ENCODE measurements around the gene XIST. TPM values are rescaled to one million over a fixed set of nuclear protein-coding genes. Genes with fewer than 3 reads are reported as not detected.
"Not testable (repeated sequence)": the region's sequence is repeated elsewhere in the genome, so short reads cannot be mapped to it uniquely, and the experiment has no call there.

Gene XIST
- total and polyA plus RNA-seq, 4 donors, result 0.93 to 225 (median 65.0) TPM; not detected in 1

GRCh38 chrX:73812256-73812655, 40.3 kb downstream of the XIST start:
- Histone ChIP-seq H3K4me3 (ENCODE audit: low read depth in 1 of 3, low read length in 3 of 3) (no peak overlapping the region), H3K27ac (ENCODE audit: low read depth in 1 of 2, low read length in 2 of 2) (no peak overlapping the region), H3K9ac (ENCODE audit: low read depth in 1 of 2, low read length in 2 of 2) (no peak overlapping the region), H3K9me3 (ENCODE audit: control insufficient read depth in 4 of 4, low read length in 3 of 4) (no peaks in the 10 kb centered on the region), H3K27me3 (ENCODE audit: control insufficient read depth in 4 of 4, insufficient read depth in 4 of 4, low read length in 3 of 4) (no peaks in the 10 kb centered on the region), H3K36me3 (ENCODE audit: control insufficient read depth in 4 of 4, insufficient read depth in 3 of 4, low read depth in 1 of 4, low read length in 3 of 4) (no peaks in the 10 kb centered on the region), H3K4me1 (ENCODE audit: control insufficient read depth in 4 of 4, insufficient read depth in 4 of 4, low read length in 3 of 4) (no peaks in the 10 kb centered on the region)
- no peak for TF ChIP-seq FOXA1 (IDR thresholded peaks at IDR 0.05)
- DNase-seq (ENCODE audit: low spot score), result no peak

DNA sequence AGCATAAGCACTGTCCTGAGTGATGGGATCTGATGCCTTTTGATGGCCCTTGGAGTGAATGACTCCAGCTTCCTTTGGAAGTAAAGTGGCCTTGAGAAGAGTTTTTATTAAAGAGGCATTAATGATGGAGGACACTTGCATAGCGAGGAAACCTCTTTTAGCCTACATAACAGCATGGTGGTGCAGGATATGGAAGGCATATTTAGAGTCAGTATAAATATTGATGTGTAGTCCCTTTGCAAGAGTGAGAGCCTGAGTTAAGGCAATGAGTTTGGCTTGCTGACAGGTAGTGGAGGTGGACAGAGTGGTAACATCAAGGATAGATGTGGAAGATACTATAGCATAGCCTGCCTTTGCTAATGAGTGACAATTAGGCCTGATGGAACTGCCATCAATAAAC, 48.4 kb downstream of the XIST start:
- WGBS, result 84% methylated on average over 1 of the region's 1 CpG
- not testable (repeated sequence) for H3K27ac ChIP-seq (ENCODE audit: low read depth in 1 of 2, low read length in 2 of 2); H3K9me3 ChIP-seq (ENCODE audit: control insufficient read depth in 4 of 4, low read length in 3 of 4); H3K9ac ChIP-seq (ENCODE audit: low read depth in 1 of 2, low read length in 2 of 2); H3K4me3 ChIP-seq (ENCODE audit: low read depth in 1 of 3, low read length in 3 of 3); H3K4me1 ChIP-seq (ENCODE audit: control insufficient read depth in 4 of 4, insufficient read depth in 4 of 4, low read length in 3 of 4); H3K36me3 ChIP-seq (ENCODE audit: control insufficient read depth in 4 of 4, insufficient read depth in 3 of 4, low read depth in 1 of 4, low read length in 3 of 4); H3K27me3 ChIP-seq (ENCODE audit: control insufficient read depth in 4 of 4, insufficient read depth in 4 of 4, low read length in 3 of 4); DNase-seq (ENCODE audit: low spot score)

- H3K36me3 ChIP-seq (ENCODE audit: control insufficient read depth in 4 of 4, insufficient read depth in 3 of 4, low read depth in 1 of 4, low read length in 3 of 4), result no peaks in the 10 kb centered on the region
- H3K4me3 ChIP-seq (ENCODE audit: low read depth in 1 of 3, low read length in 3 of 3), result no peak overlapping the region
- DNase-seq (ENCODE audit: low spot score), result no peak
- no peak overlapping the region for H3K27ac ChIP-seq (ENCODE audit: low read depth in 1 of 2, low read length in 2 of 2)
- H3K4me1 ChIP-seq (ENCODE audit: control insufficient read depth in 4 of 4, insufficient read depth in 4 of 4, low read length in 3 of 4), result no peaks in the 10 kb centered on the region
- no peak overlapping the region for H3K9ac ChIP-seq (ENCODE audit: low read depth in 1 of 2, low read length in 2 of 2)
- TF ChIP-seq, protein P1, sequence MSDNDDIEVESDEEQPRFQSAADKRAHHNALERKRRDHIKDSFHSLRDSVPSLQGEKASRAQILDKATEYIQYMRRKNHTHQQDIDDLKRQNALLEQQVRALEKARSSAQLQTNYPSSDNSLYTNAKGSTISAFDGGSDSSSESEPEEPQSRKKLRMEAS (IDR thresholded peaks at IDR 0.05), result no peak
- TF ChIP-seq GABPA (IDR thresholded peaks at IDR 0.05 in 1 of 2, conservative IDR thresholded peaks at IDR 0.05 in 1 of 2) (no peak), HNF4G (IDR thresholded peaks at IDR 0.05) (no peak), NR2F2 (IDR thresholded peaks at IDR 0.05) (no peak), EGR1 (IDR thresholded peaks at IDR 0.05; ENCODE audit: low read depth in 2 of 2) (no peak), RAD21 (IDR thresholded peaks at IDR 0.05) (no peak), JUND (IDR thresholded peaks at IDR 0.05) (no peak), FOXA1 (IDR thresholded peaks at IDR 0.05) (no peak), REST (IDR thresholded peaks at IDR 0.05) (no peak), HNF4A (conservative IDR thresholded peaks at IDR 0.05) (no peak), FOXA2 (IDR thresholded peaks at IDR 0.05) (no peak), TAF1 (conservative IDR thresholded peaks at IDR 0.05) (no peak), SP1 (IDR thresholded peaks at IDR 0.05) (no peak), YY1 (IDR thresholded peaks at IDR 0.05) (no peak), RXRA (IDR thresholded peaks at IDR 0.05) (no peak)
- TF ChIP-seq, protein P2, sequence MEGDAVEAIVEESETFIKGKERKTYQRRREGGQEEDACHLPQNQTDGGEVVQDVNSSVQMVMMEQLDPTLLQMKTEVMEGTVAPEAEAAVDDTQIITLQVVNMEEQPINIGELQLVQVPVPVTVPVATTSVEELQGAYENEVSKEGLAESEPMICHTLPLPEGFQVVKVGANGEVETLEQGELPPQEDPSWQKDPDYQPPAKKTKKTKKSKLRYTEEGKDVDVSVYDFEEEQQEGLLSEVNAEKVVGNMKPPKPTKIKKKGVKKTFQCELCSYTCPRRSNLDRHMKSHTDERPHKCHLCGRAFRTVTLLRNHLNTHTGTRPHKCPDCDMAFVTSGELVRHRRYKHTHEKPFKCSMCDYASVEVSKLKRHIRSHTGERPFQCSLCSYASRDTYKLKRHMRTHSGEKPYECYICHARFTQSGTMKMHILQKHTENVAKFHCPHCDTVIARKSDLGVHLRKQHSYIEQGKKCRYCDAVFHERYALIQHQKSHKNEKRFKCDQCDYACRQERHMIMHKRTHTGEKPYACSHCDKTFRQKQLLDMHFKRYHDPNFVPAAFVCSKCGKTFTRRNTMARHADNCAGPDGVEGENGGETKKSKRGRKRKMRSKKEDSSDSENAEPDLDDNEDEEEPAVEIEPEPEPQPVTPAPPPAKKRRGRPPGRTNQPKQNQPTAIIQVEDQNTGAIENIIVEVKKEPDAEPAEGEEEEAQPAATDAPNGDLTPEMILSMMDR (IDR thresholded peaks at IDR 0.05; ENCODE audit: low read depth, low read length, missing input control), result no peak
- TF ChIP-seq, protein P3, sequence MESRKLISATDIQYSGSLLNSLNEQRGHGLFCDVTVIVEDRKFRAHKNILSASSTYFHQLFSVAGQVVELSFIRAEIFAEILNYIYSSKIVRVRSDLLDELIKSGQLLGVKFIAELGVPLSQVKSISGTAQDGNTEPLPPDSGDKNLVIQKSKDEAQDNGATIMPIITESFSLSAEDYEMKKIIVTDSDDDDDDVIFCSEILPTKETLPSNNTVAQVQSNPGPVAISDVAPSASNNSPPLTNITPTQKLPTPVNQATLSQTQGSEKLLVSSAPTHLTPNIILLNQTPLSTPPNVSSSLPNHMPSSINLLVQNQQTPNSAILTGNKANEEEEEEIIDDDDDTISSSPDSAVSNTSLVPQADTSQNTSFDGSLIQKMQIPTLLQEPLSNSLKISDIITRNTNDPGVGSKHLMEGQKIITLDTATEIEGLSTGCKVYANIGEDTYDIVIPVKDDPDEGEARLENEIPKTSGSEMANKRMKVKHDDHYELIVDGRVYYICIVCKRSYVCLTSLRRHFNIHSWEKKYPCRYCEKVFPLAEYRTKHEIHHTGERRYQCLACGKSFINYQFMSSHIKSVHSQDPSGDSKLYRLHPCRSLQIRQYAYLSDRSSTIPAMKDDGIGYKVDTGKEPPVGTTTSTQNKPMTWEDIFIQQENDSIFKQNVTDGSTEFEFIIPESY (IDR thresholded peaks at IDR 0.05), result no peak
- TF ChIP-seq, protein P4, sequence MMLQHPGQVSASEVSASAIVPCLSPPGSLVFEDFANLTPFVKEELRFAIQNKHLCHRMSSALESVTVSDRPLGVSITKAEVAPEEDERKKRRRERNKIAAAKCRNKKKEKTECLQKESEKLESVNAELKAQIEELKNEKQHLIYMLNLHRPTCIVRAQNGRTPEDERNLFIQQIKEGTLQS (IDR thresholded peaks at IDR 0.05), result no peak
- H3K27me3 ChIP-seq (ENCODE audit: control insufficient read depth in 4 of 4, insufficient read depth in 4 of 4, low read length in 3 of 4), result no peaks in the 10 kb centered on the region
- 63% methylated on average over 3 of the region's 3 CpGs for WGBS
- H3K9me3 ChIP-seq (ENCODE audit: control insufficient read depth in 4 of 4, low read length in 3 of 4), result peaks cover 0 to 3% (median 0%) of the 10 kb centered on the region in 4 donors
These were observed 52.6 kb downstream of the XIST start for GRCh38 chrX:73799888-73800287.

DNA sequence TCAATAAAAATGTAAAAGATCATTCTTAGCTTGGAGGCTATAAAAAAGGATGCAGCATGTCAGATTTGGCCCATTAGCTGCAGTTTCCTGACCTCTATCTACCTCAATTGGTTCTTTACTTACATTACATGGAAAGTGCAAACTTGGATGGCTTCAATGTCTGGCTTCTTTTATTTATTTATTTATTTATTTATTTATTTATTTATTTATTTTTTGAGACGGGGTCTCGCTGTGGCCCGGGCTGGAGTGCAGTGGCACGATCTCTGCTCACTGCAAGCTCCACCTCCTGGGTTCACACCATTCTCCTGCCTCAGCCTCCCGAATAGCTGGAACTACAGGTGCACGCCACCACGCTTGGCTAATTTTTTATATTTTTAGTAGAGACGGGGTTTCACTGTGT, 60.0 kb downstream of the XIST start:
- H3K9ac ChIP-seq (ENCODE audit: low read depth in 1 of 2, low read length in 2 of 2); DNase-seq (ENCODE audit: low spot score); H3K36me3 ChIP-seq (ENCODE audit: control insufficient read depth in 4 of 4, insufficient read depth in 3 of 4, low read depth in 1 of 4, low read length in 3 of 4); H3K9me3 ChIP-seq (ENCODE audit: control insufficient read depth in 4 of 4, low read length in 3 of 4); H3K27me3 ChIP-seq (ENCODE audit: control insufficient read depth in 4 of 4, insufficient read depth in 4 of 4, low read length in 3 of 4); H3K4me3 ChIP-seq (ENCODE audit: low read depth in 1 of 3, low read length in 3 of 3); H3K27ac ChIP-seq (ENCODE audit: low read depth in 1 of 2, low read length in 2 of 2); H3K4me1 ChIP-seq (ENCODE audit: control insufficient read depth in 4 of 4, insufficient read depth in 4 of 4, low read length in 3 of 4): not testable (repeated sequence)
- WGBS, result 91% methylated on average over 8 of the region's 8 CpGs
